M059J (cell line): ENCODE data around the gene IRAK1. TPM values are rescaled to one million over a fixed set of nuclear protein-coding genes. Genes with fewer than 3 reads are reported as not detected.
"Not testable (repeated sequence)": the region's sequence is repeated elsewhere in the genome, so short reads cannot be mapped to it uniquely, and the experiment has no call there.

Experiments
- DNase-seq: peaks from one replicate; pipeline ENCODE4 v3.0.0-alpha.2; 2012; ENCODE audit warnings: low read depth
- total RNA-seq: library from RNA; depleted of rRNA; stranded (reverse); fragments of >200 nt; shearing (Covaris generic); gene quantifications from 2 replicates; pipeline ENCODE4 v1.2.3, GENCODE V29; 2014

The IRAK1 gene
- total RNA-seq, 1 experiment from 2014 or later: 152 TPM

GRCh38 chrX:153995504-153995903, 24.2 kb downstream of the IRAK1 start:
- no peak for DNase-seq

- DNase-seq: not testable (repeated sequence)
Observed at GRCh38 chrX:153994398-153994797, 25.3 kb downstream of the IRAK1 start.

DNA sequence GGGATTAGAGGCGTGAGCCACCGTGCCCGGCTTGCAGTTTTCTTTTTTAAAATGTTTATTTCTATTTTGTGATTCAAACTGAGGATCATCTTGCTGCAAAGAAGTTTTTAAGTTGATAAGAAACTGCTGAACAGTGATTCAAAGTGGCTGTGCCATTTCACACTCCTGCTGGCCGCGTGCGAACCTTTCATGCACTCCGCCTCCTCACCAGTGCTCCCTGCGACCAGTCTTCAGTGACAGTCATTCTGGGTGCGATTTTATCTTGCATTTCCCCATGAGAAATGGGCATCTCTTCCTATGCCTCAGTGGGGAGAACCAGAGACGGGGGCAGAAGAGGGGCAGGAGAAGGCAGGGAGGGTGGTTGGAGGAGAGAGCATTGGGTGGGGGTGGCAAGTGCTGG, 25.7 kb downstream of the IRAK1 start:
- no peak for DNase-seq

GRCh38 chrX:153993079-153993478, 26.6 kb downstream of the IRAK1 start:
- no peak for DNase-seq

DNA sequence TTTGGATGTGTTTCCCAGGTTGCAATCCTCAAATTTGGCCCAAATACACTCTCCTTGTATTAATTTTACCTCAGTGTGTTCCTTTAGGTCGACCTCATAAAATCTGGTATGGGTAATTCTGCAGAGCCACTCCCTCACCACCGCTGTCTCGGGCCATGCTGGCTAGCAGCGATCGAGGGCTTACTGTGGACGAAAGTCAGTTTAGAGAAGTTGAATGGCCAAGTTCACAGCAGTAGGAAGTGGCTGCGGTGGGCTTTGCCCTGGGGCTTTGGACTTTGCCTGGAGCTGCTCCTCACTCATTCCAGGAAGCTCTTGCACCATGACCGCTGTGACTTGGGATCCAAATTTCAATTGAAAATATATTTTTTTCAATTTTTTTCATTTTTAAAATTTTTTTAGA, 27.5 kb downstream of the IRAK1 start:
- no peak for DNase-seq

DNA sequence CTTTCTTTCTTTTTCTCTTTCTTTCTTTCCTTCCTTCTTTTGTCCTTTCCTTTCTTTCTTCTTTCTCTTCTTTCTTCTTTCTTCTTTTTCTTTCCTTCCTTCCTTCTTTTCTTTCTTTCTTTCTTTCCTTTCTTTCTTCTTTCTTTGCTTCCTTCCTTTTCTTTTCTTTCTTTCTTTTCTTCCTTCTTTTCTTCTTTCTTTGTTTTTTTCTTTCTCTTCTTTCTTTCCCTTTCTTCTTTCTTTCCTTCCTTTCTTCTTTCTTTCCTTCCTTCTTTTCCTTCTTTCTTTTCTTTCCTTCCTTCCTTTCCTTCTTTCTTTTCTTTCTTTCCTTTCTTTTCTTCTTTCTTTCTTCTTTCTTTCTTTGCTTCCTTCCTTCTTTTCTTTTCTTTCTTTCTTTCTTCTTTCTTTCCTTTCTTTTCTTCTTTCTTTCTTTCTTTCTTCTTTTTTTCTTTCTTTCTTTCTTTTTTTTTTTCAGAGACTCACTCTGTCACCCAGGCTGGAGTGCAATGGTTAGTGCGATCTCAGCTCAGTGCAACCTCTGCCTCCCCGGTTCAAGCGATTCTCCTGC, 28.6 kb downstream of the IRAK1 start:
- no peak for DNase-seq

DNA sequence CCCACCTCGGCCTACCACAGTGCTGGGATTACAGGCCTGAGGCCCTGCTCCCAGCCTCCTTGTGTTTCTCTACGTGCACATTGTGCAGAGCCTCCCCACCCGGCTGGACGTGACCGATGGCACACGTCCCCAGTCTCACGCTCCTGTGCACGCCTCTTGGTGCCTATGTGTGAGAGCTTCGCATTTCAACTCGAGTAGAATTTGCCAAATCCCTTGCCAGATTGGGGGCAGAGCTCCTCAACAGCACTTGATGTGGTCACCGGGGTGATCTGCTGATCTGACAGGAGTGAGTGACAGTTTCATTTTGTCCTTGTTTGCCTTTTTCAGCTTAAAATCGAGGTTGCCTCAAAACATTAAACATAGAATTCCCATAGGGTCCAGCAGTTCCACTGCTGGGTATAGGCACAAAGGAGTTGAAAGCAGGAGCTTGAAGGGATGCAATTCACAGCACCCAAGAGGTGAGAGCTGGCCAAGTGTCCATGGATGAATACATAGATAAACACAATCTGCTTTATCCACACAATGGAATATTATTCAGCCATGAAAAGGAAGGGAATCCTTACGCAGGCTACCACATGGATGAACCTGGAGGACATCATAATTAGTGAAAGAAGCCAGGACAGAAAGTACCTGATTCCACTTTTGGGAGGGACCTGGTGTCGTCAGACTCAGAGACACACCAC, 29.6 kb downstream of the IRAK1 start:
- DNase-seq: no peak

DNA sequence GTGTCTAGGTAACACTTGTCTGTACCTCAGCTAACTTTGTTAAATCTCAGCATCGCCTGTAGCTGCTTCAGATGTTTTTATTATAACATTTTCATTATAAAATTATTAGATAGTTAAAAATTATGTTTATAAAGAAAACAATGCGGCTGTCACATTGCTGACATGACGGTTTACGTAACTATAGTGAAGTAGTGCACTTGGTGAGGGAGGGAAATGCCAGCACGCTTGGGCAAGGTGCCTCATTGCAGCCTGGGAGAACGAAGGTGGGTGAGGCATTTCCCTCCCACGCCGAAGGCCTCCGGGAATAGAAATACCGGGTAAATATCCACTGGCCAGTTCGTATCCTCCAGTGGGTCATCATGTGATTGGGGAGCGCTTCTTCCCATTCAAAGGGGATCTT, 31.2 kb downstream of the IRAK1 start:
- DNase-seq: no peak

GRCh38 chrX:153984351-153985178, 35.1 kb downstream of the IRAK1 start:
- no peak for DNase-seq

- DNase-seq: no peak
Observed at GRCh38 chrX:153983321-153983801, 36.3 kb downstream of the IRAK1 start.

GRCh38 chrX:153981771-153982533, 37.8 kb downstream of the IRAK1 start:
- DNase-seq: no peak

DNA sequence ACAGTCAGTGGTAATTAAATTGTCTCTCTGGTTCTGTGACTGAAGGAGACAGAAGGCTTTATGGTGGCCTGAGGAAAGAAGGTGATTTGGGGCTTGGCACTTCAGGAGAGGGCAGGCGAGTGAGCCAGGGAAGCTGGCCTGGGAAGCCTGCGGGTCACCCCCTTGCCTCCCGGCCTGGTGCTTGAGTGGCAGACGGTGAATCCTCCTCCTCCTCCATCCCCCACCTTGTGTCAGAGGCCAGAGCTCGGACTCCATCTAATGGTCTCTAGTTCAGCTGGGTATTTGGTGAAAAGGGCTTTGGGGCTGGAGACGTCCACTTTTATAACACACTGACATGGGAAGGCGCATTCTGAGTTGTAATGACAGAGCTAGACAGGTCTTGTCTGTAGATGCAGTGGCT, 38.5 kb downstream of the IRAK1 start:
- DNase-seq: no peak

DNA sequence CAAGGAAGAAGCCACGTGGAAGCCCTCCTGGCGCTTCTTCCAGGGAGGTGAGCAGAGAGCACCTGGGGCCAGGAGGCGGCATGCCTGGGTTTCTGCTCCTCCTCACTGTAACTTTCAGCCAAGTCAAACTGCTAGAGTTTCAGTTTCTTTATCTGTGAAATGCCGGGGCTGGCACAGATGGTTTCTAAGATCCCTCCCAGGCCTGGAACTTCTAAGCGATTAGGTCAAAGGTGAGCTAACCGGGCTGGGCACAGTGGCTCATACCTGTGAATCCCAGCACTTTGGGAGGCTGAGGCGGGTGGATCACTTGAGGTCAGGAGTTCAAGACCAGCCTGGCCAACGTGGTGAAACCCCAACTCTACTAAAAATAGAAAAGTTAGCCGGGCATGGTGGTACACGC, 39.3 kb downstream of the IRAK1 start:
- not testable (repeated sequence) for DNase-seq

GRCh38 chrX:153974726-153975286, 44.9 kb downstream of the IRAK1 start:
- no peak for DNase-seq

DNA sequence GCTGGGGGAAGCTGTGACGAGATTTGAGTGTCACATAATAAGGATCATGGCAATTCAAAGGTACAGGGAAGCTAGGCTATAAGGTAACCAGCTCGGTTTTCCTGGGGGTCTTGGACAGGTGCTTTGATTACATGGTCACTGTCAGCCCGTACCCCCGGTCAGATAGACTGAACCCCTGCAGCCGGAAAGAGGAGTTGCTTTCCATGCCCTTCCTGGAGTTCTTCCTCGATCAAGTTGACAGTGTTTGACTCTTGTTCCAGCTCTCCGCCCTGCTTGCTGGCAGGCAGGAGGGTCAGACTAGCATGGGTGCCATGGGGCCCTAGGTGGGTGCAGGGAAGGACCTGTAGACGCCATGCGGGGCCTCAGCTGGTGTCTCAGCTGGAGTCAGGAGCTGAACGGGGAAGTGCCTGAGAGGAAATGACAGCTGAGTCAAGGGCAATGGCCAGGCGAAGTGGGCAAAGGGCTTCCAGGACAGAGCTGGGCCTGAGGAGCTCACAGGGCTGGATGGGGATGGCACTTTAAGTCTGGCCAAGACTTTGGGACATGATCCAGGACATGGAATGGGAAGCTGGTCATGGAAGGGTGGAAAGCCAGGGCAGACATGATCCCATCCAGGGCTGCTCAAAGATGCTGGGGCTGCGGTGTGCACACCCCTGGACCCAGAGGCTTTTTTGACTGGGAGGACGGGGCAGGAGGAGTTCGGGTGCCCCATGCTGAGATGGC, 45.5 kb downstream of the IRAK1 start:
- DNase-seq: no peak

DNA sequence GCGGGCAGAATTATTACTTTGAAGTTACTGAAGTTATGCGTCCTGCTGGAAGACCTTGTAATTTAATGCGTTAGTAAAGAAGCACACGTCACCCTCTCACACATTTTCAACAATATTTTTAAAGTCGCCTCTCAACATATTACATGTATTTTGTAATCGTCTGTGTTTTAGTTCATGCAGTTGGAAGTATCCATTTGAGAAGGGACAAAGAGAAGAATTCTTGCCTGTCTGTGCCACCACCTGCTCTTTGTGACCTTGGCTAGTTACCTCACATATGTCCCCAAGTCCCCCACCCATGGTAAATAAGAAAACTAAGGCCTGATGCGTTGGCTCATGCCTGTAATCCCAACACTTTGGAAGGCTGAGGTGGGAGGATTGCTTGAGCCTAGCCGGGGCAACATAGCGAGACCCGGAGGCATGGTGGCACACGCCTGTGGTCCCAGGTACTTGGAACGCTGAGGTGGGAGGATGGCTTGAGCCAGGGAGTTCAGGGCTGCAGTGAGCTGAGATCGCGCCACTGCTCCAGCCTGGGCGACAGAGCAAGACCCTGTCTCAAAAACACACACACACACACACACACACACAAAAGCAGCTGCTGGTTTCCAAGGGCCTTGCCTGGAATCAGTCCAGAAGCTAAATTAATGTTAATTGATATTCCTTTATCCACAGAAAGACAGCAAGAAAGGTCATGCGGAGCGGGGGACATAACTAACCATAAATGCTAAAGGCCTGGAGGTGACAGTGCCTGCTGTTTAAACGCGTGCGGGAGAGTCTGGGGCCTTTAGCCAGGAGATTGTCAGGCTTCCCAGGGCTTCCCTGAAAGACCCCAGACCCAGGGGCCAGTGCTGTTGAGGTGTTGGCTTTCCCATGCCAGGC, 46.3 kb downstream of the IRAK1 start:
- DNase-seq: no peak

DNA sequence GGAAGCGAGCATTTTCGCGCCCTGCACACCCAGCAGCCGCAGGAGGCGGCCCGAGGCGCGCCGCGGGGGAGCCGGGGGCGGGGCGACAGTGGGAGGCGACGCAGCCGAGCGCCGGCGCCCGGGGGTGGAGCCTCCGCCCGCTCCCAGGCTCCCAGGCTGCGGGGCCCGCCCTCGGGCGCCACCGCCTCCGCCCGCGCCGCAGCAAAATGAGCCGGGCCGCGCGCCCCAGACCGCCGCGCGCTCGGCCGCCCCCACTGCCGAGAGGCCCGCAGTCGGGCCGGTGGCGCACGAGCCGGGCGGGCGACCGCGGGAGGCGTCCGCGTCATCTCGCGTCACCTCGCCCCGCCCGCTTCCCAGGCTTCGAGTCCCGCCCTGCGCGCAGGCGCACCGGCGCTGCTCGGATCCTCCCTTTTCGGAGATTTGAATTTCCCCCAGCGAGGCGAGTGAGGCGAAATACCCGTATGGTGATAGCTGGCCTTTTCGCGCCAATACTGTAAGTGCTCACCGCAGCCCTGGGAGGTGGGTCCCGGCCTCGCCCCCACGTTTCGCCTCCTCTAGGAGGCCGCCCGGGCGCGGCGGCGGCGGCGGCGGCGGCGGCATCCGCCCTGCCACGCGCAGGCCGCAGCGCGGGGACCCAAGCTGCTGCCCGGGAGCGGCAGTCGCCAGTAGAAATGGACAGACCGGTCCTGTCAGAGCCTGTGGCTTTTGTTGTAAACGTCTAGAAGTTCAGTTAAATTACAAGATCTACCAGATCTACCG, 47.2 kb downstream of the IRAK1 start, which contains the start of gene TMEM187:
Gene TMEM187 (plus strand): TSS at position 387 of the 759 bp plus-strand sequence. CDS start 9,309 bp downstream, outside the sequence.
- peak; percentile 93 for DNase-seq

DNA sequence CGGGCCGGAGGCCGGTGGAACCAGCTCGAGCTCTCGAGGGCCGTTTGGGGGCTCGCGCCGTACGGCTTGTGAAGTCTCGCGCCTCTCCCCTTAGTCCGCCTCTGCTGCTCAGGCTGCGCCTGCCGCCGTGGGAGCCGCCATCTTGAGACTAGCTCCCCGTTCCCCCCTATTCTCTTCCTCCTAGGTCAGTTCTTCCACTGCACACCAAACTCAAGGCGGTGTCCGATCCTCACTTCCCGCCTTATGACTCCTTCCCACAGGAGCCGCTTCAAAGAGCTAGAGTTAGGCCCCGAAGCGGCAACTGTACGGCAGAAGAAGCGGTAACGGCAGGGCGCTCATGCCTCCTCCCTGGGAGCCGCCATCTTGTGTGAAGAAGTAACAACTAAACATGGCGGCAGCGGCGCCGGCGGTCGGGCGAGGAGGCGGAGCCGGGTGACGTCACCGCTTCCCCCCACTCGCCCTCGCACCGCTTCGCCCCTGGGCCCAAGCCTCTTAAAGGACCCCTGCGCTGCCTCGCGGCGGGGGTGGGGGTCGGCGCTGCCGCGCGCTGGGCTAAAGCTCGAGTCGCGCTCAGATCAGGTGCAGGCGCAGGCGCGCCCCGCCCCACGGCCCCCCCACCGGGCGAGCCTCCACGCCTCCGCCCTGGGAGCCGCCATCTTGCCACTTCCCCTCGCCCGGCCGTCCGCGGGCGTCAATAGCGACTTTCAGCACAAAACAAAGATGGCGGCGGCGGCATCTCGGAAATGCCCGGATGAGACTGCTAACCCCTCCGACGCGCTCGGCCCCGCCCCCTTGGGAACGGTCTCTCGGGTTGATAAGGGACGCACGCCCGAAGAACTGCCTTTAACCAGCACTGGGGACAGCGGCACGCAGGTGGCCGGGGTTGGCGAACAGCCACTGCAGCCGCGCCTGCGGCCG, 48.0 kb downstream of the IRAK1 start, which contains the start of gene HCFC1:
Gene HCFC1 (minus strand): TSS at position 369 of the 918 bp plus-strand sequence. CDS start 978 bp downstream, outside the sequence.
- peak; percentile 92 for DNase-seq
